ENCODE data around the gene ONECUT2.

DNA sequence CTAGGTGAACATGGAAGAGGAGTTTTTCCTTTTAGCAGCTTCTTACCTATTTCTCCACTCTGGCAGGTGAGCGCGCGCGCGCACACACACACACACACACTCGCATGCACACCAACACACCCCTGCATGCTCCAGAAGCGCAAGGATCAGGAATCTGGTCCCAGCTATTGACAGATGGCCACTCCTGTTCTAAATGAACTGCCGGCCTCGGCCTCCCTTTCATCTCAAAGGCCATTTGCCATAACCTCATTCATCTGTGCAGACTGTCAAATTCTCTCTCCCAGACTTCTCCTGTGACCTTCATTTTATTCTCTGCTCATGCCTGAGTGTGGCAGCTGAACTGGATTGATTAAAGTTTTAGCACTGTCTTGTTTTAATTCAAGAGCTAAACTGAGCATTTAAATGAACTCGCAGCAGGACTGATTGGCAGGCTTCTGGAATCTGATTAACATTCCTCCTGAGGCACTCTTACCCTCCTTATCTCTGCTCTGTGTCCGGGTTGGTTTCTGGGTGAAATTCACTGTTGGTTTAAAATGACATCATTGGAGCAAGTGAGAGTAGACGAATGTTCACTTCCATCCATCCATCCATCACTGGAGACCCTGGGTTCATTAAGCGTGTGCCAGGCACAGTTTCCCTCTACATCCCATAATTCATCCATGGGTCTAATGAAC is 92.5 kb downstream of the ONECUT2 start:
- TF ChIP-seq, protein P1, sequence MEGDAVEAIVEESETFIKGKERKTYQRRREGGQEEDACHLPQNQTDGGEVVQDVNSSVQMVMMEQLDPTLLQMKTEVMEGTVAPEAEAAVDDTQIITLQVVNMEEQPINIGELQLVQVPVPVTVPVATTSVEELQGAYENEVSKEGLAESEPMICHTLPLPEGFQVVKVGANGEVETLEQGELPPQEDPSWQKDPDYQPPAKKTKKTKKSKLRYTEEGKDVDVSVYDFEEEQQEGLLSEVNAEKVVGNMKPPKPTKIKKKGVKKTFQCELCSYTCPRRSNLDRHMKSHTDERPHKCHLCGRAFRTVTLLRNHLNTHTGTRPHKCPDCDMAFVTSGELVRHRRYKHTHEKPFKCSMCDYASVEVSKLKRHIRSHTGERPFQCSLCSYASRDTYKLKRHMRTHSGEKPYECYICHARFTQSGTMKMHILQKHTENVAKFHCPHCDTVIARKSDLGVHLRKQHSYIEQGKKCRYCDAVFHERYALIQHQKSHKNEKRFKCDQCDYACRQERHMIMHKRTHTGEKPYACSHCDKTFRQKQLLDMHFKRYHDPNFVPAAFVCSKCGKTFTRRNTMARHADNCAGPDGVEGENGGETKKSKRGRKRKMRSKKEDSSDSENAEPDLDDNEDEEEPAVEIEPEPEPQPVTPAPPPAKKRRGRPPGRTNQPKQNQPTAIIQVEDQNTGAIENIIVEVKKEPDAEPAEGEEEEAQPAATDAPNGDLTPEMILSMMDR (IDR thresholded peaks at IDR 0.05) = no peak
- TF ChIP-seq EZH2 (IDR thresholded peaks at IDR 0.05) (no peak), EZH2phosphoT487 (IDR thresholded peaks at IDR 0.05) (no peak)

Data from neural progenitor cell (in vitro differentiated cells).